GM12872 (cell line): ENCODE results near the gene STK40.

ENCODE experiments used
- TF ChIP-seq, protein P1 (sequence below): IDR thresholded peaks from 3 replicates; pipeline ENCODE4 v1.5.1; 2011; ENCODE audit warnings: low read depth, mild to moderate bottlenecking, low read length, moderate library complexity; ENCODE audit not compliant: insufficient read depth

The STK40 gene

DNA sequence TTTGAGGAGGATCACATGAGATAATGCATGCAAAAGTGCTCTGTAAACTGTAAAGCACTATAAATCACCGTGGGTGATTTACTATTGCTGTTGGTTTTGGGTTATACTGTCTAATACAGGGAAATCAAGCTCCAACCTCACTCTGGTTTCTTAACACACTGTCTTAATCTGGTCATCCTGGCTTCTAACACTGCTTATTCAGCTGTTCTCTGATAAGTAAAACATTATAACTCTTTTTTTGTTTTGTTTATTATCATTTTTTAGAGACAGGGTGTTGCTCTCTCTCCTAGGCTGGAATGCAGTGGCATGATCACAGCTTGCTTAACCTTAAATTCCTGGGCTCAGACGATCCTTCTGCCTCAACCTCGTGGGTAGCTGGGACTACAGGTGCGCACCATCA lies 33.8 kb upstream of the STK40 start:
- TF ChIP-seq, protein P1, sequence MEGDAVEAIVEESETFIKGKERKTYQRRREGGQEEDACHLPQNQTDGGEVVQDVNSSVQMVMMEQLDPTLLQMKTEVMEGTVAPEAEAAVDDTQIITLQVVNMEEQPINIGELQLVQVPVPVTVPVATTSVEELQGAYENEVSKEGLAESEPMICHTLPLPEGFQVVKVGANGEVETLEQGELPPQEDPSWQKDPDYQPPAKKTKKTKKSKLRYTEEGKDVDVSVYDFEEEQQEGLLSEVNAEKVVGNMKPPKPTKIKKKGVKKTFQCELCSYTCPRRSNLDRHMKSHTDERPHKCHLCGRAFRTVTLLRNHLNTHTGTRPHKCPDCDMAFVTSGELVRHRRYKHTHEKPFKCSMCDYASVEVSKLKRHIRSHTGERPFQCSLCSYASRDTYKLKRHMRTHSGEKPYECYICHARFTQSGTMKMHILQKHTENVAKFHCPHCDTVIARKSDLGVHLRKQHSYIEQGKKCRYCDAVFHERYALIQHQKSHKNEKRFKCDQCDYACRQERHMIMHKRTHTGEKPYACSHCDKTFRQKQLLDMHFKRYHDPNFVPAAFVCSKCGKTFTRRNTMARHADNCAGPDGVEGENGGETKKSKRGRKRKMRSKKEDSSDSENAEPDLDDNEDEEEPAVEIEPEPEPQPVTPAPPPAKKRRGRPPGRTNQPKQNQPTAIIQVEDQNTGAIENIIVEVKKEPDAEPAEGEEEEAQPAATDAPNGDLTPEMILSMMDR, result no peak

DNA sequence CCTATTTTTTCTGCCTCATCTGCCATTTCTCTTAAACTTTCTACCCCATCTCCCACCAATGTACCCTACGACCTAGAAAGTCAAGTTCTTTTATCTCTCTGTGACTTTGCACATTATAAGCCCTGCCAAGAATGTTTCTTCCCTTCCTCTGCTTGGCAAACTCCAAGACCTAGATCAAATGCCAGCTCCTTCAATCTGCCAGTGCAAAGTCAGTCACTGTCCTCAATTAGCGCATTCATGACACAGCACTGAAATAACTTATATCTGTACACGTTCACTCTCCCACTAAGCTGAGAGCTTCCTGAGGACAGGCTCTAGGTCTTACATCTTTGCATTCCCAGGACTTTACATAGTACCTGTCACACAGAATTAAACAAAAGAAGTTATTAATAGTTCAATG lies 33.4 kb upstream of the STK40 start:
- TF ChIP-seq, protein P1, result no peak

DNA sequence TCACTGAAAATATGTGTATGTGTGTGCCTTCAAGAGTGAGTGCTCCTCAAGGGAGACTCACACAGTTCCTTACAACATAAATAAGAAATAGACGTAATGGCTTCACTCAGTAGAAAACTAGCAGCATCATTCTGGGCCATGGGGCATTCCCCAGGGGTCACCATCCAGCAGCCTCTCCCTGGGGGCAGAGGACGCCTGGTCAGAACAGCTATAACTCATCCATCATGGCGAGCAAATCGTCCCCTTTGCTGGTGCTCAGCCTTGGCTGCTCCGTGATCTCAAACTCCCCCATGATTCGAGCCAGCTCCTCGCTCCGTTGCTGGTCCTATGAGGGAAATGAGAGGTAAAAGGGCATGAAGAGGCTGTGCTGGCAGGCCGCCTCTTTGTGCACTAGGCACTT lies 32.2 kb upstream of the STK40 start:
- TF ChIP-seq, protein P1, result no peak

DNA sequence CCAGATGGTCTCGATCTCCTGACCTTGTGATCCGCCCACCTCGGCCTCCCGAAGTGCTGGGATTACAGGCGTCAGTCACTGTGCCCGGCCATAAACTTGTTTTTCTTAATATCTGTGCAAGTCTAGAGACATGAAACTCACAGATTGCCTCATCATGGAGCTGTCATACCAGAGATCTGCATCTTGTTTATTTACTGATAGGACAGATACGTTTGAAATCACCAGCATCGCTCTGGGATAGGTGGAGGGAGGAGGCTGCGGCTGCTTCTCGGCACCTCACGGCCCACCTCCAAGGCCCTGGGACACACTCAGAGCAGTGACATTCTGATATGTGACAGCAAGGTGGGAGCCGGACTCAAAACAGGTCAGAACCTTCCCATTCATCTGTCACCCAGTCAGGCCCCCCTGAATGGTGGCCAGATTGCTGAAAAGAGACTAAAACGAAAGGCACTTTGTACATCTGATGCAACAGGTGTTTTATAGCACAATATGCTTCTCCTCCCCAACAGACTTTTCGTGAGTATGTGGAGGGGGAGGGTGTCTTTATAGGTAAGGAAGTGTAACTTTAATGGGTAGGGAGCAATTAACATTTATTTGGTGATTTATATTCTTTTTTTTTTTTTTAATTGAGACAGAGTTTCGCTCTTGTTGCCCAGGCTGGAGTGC lies 30.1 kb upstream of the STK40 start:
- TF ChIP-seq, protein P1, result no peak

DNA sequence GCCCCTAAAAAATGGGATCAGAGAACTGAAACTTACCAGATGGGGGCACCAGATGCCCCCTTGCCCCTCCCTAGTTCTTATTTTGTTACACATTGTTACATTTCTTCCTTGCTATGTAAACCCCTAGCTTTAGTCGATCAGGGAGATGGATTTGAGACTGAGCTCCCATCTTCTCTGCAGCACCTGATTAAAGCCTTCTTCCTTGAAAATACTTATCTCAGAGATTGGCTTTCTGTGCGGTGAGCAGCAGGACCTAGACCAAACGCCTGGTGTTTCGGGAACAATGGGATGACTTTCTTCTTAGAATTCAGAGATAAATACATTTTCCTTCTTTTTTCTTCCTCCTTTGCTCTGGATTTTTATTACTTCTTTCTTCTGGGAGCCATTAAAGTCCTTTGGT lies 28.7 kb upstream of the STK40 start:
- TF ChIP-seq, protein P1, result no peak

DNA sequence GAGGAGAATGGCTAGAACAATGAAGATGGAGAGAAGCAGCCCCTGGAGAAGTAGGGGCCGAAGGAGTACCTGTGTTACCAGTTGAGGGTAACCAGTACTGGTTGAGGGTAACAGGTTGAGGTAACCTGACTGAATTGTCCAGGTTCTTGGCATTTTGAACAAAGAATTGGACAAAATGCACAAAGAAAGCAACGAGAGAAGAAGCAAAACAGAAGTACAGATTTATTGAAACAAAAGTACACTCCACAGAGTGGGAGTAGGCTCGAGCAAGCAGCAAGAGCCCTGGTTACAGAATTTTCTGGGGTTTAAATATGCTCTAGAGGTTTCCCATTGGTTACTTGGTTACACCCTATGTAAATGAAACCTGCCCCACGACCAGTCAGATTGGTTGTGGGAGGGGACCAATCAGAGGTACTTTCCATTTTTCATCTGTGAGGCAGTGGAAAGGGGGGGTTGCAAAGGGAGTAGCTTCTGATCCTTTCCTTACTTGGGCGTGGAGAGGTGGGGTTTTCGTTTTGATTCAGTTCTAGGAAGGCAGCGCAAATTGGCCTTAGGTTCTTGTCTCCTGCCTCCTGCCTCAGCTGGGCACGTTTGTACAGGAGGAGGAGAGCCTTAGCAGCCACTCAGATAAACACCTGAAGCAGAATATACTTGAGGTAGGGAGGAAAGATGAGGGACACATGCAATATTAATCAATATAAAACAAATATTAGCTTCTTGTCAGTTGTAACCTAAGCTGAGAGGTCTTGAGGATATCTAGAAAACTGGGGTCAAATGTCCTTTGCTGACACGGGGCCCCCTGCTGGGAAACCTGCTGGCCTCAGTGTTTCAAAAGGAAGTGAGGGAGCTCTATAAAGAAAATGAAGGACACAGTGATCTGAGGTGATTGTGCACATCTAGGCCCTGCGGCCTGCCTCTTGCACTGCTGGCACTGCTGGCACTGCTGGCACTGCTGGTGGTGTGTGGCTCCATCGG lies 26.2 kb upstream of the STK40 start:
- TF ChIP-seq, protein P1, result no peak

DNA sequence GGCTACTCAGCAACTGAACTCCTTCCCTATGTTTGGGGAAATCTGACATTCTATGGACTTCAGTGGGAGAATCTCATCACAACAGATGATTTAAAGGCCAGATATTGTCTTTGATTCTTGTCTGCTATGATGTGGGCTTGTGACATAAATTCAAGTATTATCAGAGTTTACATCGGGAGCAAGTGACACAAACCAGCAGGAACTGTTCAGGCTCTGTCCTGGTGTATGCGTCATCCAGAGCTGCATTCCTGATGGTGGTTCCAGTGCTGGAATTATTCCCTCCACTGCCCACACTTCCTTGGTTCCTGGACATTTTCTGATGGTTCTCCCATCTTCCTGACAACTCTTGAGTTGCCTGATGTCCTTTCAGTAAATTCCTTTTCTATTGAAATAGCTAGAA lies 22.8 kb upstream of the STK40 start:
- TF ChIP-seq, protein P1, result no peak
